Common myeloid progenitor, CD34-positive (primary cell): ENCODE results near the gene RAD51AP2.

Source experiments
- CTCF ChIA-PET: fragments of 350-600 bp; sonication (Branson Sonifier 250); formaldehyde crosslinking; loops from one replicate; lab custom pipeline; 2021; ENCODE audit warnings: antibody characterized with exemption; lab: Charles Lee
- POLR2A ChIA-PET: fragments of 350-600 bp; sonication (Branson Sonifier 250); formaldehyde crosslinking; loops from one replicate; lab custom pipeline; 2021; ENCODE audit warnings: antibody characterized with exemption; lab: Charles Lee
- DNase-seq, 3 donors: peaks; one replicate each; pipeline versions ENCODE4 v3.0.0 to v3.0.0-alpha.2; 2013
- H3K27ac ChIP-seq, 2 experiments: 1 replicate in 1 of 2; 2 replicates in 1 of 2; pipeline ENCODE4 v1.7.0; 2013; ENCODE audit warnings: inconsistent platforms in 2 of 2, low read length in 2 of 2, mild to moderate bottlenecking in 2 of 2, low read depth in 1 of 2, moderate library complexity in 1 of 2; ENCODE audit not compliant: severe bottlenecking in 2 of 2, insufficient read depth in 1 of 2, poor library complexity in 1 of 2
- H3K27me3 ChIP-seq, 5 experiments: replicated peaks in 2 of 5; 1 replicate in 3 of 5; 2 replicates in 2 of 5; pipeline versions ENCODE4 v1.6.1 to v1.7.0; 2013; ENCODE audit warnings: low read length in 4 of 5, mild to moderate bottlenecking in 2 of 5, moderate library complexity in 2 of 5, inconsistent platforms in 1 of 5; ENCODE audit not compliant: insufficient read depth in 5 of 5, control insufficient read depth in 4 of 5
- H3K36me3 ChIP-seq, 4 experiments: 1 replicate in 2 of 4; 2 replicates in 2 of 4; pipeline versions ENCODE4 v1.6.1 to v1.7.0; 2013; ENCODE audit warnings: low read length in 3 of 4, control low read depth in 1 of 4, mild to moderate bottlenecking in 1 of 4; ENCODE audit not compliant: control insufficient read depth in 4 of 4, insufficient read depth in 4 of 4
- H3K4me1 ChIP-seq, 4 experiments: 1 replicate in 3 of 4; 2 replicates in 1 of 4; pipeline versions ENCODE4 v1.6.1 to v1.7.1; 2013; ENCODE audit warnings: low read length in 3 of 4, mild to moderate bottlenecking in 3 of 4, control low read depth in 1 of 4, inconsistent platforms in 1 of 4, moderate library complexity in 1 of 4; ENCODE audit not compliant: control insufficient read depth in 4 of 4, insufficient read depth in 4 of 4; ENCODE audit errors: control extremely low read depth in 1 of 4
- H3K4me3 ChIP-seq, 7 experiments: 1 replicate in 4 of 7; 2 replicates in 3 of 7; pipeline versions ENCODE4 v1.5.1 to v1.7.0; 2013; ENCODE audit warnings: mild to moderate bottlenecking in 7 of 7, low read length in 6 of 7, moderate library complexity in 6 of 7, inconsistent platforms in 2 of 7, low read depth in 2 of 7, control low read depth in 1 of 7; ENCODE audit not compliant: insufficient read depth in 4 of 7, control insufficient read depth in 1 of 7; ENCODE audit errors: extremely low read depth in 1 of 7
- H3K9me3 ChIP-seq, 5 experiments: 1 replicate in 4 of 5; 2 replicates in 1 of 5; pipeline versions ENCODE4 v1.6.1 to v1.7.1; 2013; ENCODE audit warnings: low read length in 4 of 5, mild to moderate bottlenecking in 2 of 5, inconsistent platforms in 1 of 5, low read depth in 1 of 5, moderate library complexity in 1 of 5; ENCODE audit not compliant: control insufficient read depth in 4 of 5, insufficient read depth in 2 of 5; ENCODE audit errors: control extremely low read depth in 1 of 5
- WGBS: methylation state at CpG from one replicate; pipeline ENCODE4 v1.1.5; 2013; ENCODE audit not compliant: insufficient coverage; 5-methylcytosine and 5-hydroxymethylcytosine counted together

RAD51AP2 gene

GRCh38 chr2:17471979-17472378, 46.3 kb downstream of the RAD51AP2 start:
- Histone ChIP-seq H3K27ac (no peak overlapping the region), H3K36me3 (no peaks in the 10 kb centered on the region), H3K4me1 (no peaks in the 10 kb centered on the region), H3K27me3 (no peaks in the 10 kb centered on the region), H3K4me3 (no peak overlapping the region), H3K9me3 (peaks cover 2 to 9% (median 3%) of the 10 kb centered on the region in 5 experiments)
- POLR2A ChIA-PET = no interaction called here
- no peak for DNase-seq
- CTCF ChIA-PET = no interaction called here

DNA sequence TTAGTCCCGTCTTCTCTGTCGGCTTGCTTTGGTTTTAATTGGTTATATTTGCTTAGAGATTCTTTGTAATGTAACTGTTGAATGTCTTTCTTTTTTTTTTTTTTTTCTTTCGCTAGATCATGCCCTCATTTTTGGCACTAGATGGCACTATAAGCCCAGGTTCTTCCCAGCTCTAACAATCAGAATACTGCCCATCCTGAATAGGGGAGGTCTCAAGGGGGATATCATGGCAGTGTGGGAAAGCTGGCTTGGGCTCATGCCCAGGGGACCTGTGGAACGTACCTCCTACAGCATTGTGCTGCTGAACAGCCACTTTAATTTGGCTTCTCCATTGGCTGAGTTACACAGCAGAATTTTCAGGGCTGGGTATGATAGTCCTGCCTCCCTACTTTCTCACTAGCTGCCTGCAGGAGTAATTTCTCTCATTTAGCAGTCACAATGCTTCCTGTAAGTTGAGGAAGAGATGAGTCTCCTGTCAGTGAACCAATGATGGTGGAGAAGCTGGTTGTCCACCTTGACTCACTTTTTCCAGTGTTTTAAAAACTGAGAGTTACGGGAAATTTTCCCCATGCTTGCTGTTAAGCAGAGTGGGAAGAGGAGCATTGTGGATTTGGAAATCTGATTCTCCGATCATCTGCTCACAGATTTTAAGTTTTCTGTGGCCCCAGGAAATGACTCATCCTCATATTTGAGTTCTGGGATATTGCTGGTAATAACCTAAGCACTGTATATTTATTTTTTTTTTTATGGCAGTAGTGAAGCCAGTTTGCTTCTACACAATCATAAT, 47.2 kb downstream of the RAD51AP2 start:
- H3K4me1 ChIP-seq = no peaks in the 10 kb centered on the region
- ChIA-PET CTCF (interaction anchor here (1.2 kb wide), 1 partner anchor 373 kb away, joined by 3 read pairs; no protein-coding TSS in a partner anchor), POLR2A (no interaction called here)
- H3K4me3 ChIP-seq = no peak overlapping the region
- peaks cover 2 to 9% (median 3%) of the 10 kb centered on the region in 5 experiments for H3K9me3 ChIP-seq
- DNase-seq = peak in 2 of 3 donors; percentile 4 to 6
- H3K27ac ChIP-seq = no peak overlapping the region
- no peaks in the 10 kb centered on the region for H3K27me3 ChIP-seq
- no peaks in the 10 kb centered on the region for H3K36me3 ChIP-seq
- WGBS = 100% methylated on average over 1 of the region's 6 CpGs

- DNase-seq = no peak
- Histone ChIP-seq H3K9me3 (no peaks in the 10 kb centered on the region), H3K27me3 (peaks cover 0 to 3% (median 0%) of the 10 kb centered on the region in 5 experiments), H3K36me3 (no peaks in the 10 kb centered on the region), H3K4me3 (no peak overlapping the region), H3K27ac (no peak overlapping the region), H3K4me1 (no peaks in the 10 kb centered on the region)
- ChIA-PET POLR2A (no interaction called here), CTCF (no interaction called here)
- no CpG with 5 or more reads among the region's 1 CpG for WGBS
Measured at GRCh38 chr2:17461087-17461475, 57.2 kb downstream of the RAD51AP2 start.
